ENCODE results near the gene KCND3.

KCND3 gene

GRCh38 chr1:111818546-111818945 is 170.9 kb downstream of the KCND3 start:
- no peak overlapping the region for H3K4me3 ChIP-seq (replicated peaks; ENCODE audit: low read depth, low read length)
- no peak for TF ChIP-seq CTCF (IDR thresholded peaks at IDR 0.05; ENCODE audit: low read length, missing control alignments)
- no peak for DNase-seq (ENCODE audit: low read depth)

GRCh38 chr1:111818081-111818480 is 171.4 kb downstream of the KCND3 start:
- no peak for TF ChIP-seq CTCF (IDR thresholded peaks at IDR 0.05; ENCODE audit: low read length, missing control alignments)
- no peak for DNase-seq (ENCODE audit: low read depth)
- no peak overlapping the region for H3K4me3 ChIP-seq (replicated peaks; ENCODE audit: low read depth, low read length)

DNA sequence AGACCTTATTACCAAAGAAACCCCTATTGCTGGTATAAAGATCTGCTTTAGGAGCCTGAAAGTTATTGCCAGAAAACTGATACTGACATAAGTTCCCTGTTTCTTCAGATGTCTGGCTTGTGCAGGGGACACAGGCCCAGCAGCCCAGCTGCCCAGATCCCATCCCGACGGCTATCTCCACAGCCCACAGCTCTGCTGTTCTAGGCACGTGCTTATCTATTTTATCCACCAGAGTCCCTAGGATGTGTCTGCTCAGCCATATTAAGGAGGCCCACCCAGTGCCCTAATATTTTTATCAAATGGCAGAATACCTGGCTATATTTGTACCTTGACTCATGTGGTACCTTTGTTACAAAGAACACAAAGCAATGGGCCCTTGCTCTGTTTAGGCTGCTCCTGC is 174.8 kb downstream of the KCND3 start:
- no peak overlapping the region for H3K4me3 ChIP-seq (replicated peaks; ENCODE audit: low read depth, low read length)
- no peak for TF ChIP-seq CTCF (IDR thresholded peaks at IDR 0.05; ENCODE audit: low read length, missing control alignments)
- DNase-seq (ENCODE audit: low read depth): no peak

DNA sequence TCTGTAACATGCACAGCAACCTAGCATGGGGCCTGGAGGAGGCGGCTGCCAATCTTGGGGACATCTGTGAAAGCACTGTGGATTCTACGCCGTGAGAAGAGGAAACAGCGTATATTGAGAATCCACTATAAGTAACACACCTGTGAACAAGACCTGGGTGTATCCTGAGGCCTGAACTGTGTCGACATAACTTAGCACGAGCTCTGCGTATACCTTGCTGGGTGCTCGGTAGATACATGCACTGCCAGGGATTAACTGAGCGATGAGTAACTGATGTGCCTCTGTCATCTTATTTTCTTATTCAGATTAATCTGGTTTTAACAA is 175.2 kb downstream of the KCND3 start:
- TF ChIP-seq CTCF (IDR thresholded peaks at IDR 0.05; ENCODE audit: low read length, missing control alignments): no peak
- no peak for DNase-seq (ENCODE audit: low read depth)
- H3K4me3 ChIP-seq (replicated peaks; ENCODE audit: low read depth, low read length): no peak overlapping the region

- TF ChIP-seq CTCF (IDR thresholded peaks at IDR 0.05; ENCODE audit: low read length, missing control alignments): no peak
- no peak for DNase-seq (ENCODE audit: low read depth)
- H3K4me3 ChIP-seq (replicated peaks; ENCODE audit: low read depth, low read length): no peak overlapping the region
These were observed 175.8 kb downstream of the KCND3 start for GRCh38 chr1:111813440-111814304.

GRCh38 chr1:111812306-111812705 is 177.2 kb downstream of the KCND3 start:
- no peak for DNase-seq (ENCODE audit: low read depth)
- H3K4me3 ChIP-seq (replicated peaks; ENCODE audit: low read depth, low read length): no peak overlapping the region
- TF ChIP-seq CTCF (IDR thresholded peaks at IDR 0.05; ENCODE audit: low read length, missing control alignments): no peak

DNA sequence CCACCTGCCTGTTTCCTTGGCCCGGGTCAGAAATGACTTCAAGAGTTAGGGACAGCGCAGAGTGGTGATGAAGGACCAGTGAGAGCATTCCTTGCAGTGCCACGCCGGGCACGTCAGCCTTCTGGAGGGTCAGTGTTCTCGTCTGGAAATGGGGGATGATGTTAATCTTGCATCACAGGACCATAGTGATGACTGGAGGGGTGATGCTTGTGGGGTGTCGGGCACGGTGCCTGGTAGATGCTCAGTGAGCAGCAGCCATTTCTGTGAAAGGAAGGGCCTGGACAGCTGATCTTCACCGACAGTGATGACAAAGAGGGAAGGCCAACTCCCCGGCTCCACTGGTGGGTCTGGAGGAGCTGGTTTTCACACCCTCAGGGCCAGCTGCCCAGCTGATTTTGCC is 177.6 kb downstream of the KCND3 start:
- no peak for TF ChIP-seq CTCF (IDR thresholded peaks at IDR 0.05; ENCODE audit: low read length, missing control alignments)
- no peak overlapping the region for H3K4me3 ChIP-seq (replicated peaks; ENCODE audit: low read depth, low read length)
- DNase-seq (ENCODE audit: low read depth): no peak
